Common myeloid progenitor, CD34-positive (primary cell): ENCODE data around the gene CCN6.

Experiments
- CTCF ChIA-PET: fragments of 350-600 bp; sonication (Branson Sonifier 250); formaldehyde crosslinking; loops from one replicate; lab custom pipeline; 2021; ENCODE audit warnings: antibody characterized with exemption; lab: Charles Lee
- POLR2A ChIA-PET: fragments of 350-600 bp; sonication (Branson Sonifier 250); formaldehyde crosslinking; loops from one replicate; lab custom pipeline; 2021; ENCODE audit warnings: antibody characterized with exemption; lab: Charles Lee
- DNase-seq, 3 donors: peaks; one replicate each; pipeline versions ENCODE4 v3.0.0 to v3.0.0-alpha.2; 2013
- H3K27ac ChIP-seq, 2 experiments: 1 replicate in 1 of 2; 2 replicates in 1 of 2; pipeline ENCODE4 v1.7.0; 2013; ENCODE audit warnings: inconsistent platforms in 2 of 2, low read length in 2 of 2, mild to moderate bottlenecking in 2 of 2, low read depth in 1 of 2, moderate library complexity in 1 of 2; ENCODE audit not compliant: severe bottlenecking in 2 of 2, insufficient read depth in 1 of 2, poor library complexity in 1 of 2
- H3K27me3 ChIP-seq, 5 experiments: replicated peaks in 2 of 5; 1 replicate in 3 of 5; 2 replicates in 2 of 5; pipeline versions ENCODE4 v1.6.1 to v1.7.0; 2013; ENCODE audit warnings: low read length in 4 of 5, mild to moderate bottlenecking in 2 of 5, moderate library complexity in 2 of 5, inconsistent platforms in 1 of 5; ENCODE audit not compliant: insufficient read depth in 5 of 5, control insufficient read depth in 4 of 5
- H3K36me3 ChIP-seq, 4 experiments: 1 replicate in 2 of 4; 2 replicates in 2 of 4; pipeline versions ENCODE4 v1.6.1 to v1.7.0; 2013; ENCODE audit warnings: low read length in 3 of 4, control low read depth in 1 of 4, mild to moderate bottlenecking in 1 of 4; ENCODE audit not compliant: control insufficient read depth in 4 of 4, insufficient read depth in 4 of 4
- H3K4me1 ChIP-seq, 4 experiments: 1 replicate in 3 of 4; 2 replicates in 1 of 4; pipeline versions ENCODE4 v1.6.1 to v1.7.1; 2013; ENCODE audit warnings: low read length in 3 of 4, mild to moderate bottlenecking in 3 of 4, control low read depth in 1 of 4, inconsistent platforms in 1 of 4, moderate library complexity in 1 of 4; ENCODE audit not compliant: control insufficient read depth in 4 of 4, insufficient read depth in 4 of 4; ENCODE audit errors: control extremely low read depth in 1 of 4
- H3K4me3 ChIP-seq, 7 experiments: 1 replicate in 4 of 7; 2 replicates in 3 of 7; pipeline versions ENCODE4 v1.5.1 to v1.7.0; 2013; ENCODE audit warnings: mild to moderate bottlenecking in 7 of 7, low read length in 6 of 7, moderate library complexity in 6 of 7, inconsistent platforms in 2 of 7, low read depth in 2 of 7, control low read depth in 1 of 7; ENCODE audit not compliant: insufficient read depth in 4 of 7, control insufficient read depth in 1 of 7; ENCODE audit errors: extremely low read depth in 1 of 7
- H3K9me3 ChIP-seq, 5 experiments: 1 replicate in 4 of 5; 2 replicates in 1 of 5; pipeline versions ENCODE4 v1.6.1 to v1.7.1; 2013; ENCODE audit warnings: low read length in 4 of 5, mild to moderate bottlenecking in 2 of 5, inconsistent platforms in 1 of 5, low read depth in 1 of 5, moderate library complexity in 1 of 5; ENCODE audit not compliant: control insufficient read depth in 4 of 5, insufficient read depth in 2 of 5; ENCODE audit errors: control extremely low read depth in 1 of 5
- WGBS: methylation state at CpG from one replicate; pipeline ENCODE4 v1.1.5; 2013; ENCODE audit not compliant: insufficient coverage; 5-methylcytosine and 5-hydroxymethylcytosine counted together

Gene CCN6

DNA sequence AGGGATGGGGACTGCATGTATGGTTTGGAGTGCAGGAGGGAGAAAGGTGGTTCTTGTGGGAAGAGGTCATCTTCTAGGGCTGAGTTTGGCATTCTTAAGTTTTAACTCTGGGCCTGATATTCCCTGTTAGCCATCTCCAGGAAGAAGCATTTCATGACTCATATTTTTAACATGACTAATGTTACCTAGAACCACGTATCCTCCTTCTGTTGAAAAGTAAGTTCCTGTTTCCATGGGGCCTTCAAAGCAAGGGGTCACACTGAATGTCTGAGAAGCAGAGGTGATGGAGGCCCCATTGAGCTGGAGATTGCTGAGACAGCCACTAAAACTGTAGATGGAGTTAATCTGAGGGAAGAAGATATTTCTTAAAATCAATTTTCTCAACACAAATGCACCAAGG lies 63.6 kb downstream of the CCN6 start:
- Histone ChIP-seq H3K4me1 (peaks cover 2 to 11% (median 8%) of the 10 kb centered on the region in 4 experiments), H3K36me3 (no peaks in the 10 kb centered on the region), H3K27me3 (no peaks in the 10 kb centered on the region), H3K27ac (no peak overlapping the region), H3K9me3 (no peaks in the 10 kb centered on the region), H3K4me3 (no peak overlapping the region)
- peak; percentile 10 to 34 (median 25) for DNase-seq
- 40% methylated on average over 1 of the region's 1 CpG for WGBS
- POLR2A ChIA-PET: interaction anchor here (0.7 to 0.9 kb wide), 2 partner anchors 10 to 67 kb away, joined by 3 read pairs; no protein-coding TSS in a partner anchor
- CTCF ChIA-PET: interaction anchor here (0.8 kb wide), 1 partner anchor 33 kb away, joined by 3 read pairs; no protein-coding TSS in a partner anchor

DNA sequence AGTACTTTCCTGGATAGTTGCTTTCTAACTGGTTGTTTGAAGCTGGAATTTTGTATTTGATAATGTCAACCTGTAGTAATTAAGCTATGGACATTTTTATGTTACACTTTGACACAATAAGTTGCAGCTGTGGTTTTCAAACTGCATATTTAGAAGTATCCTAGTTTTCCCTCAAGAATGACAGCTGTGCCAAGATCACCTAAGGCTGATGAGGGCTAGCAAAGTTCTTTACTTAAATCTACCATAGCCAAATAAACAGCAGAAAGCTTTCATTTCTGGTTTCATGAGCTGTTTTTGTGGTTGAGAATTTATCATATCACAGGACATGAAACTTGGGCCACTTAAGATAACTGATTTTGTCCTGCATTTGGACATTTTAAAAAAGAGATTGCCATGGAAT lies 64.1 kb downstream of the CCN6 start:
- Histone ChIP-seq H3K36me3 (no peaks in the 10 kb centered on the region), H3K27ac (no peak overlapping the region), H3K9me3 (no peaks in the 10 kb centered on the region), H3K4me1 (peaks cover 2 to 11% (median 8%) of the 10 kb centered on the region in 4 experiments), H3K27me3 (no peaks in the 10 kb centered on the region), H3K4me3 (no peak overlapping the region)
- POLR2A ChIA-PET: interaction anchor here (0.7 to 0.9 kb wide), 2 partner anchors 10 to 67 kb away, joined by 3 read pairs; no protein-coding TSS in a partner anchor
- no peak for DNase-seq
- CTCF ChIA-PET: interaction anchor here (0.8 kb wide), 1 partner anchor 33 kb away, joined by 3 read pairs; no protein-coding TSS in a partner anchor
